GM18526 (cell line): ENCODE results near the gene OPHN1.

Experiments
- POLR2A ChIP-seq: IDR thresholded peaks from 3 replicates; pipeline ENCODE4 v1.6.1; 2011; ENCODE audit not compliant: insufficient read length; ENCODE audit errors: extremely low read depth

Gene OPHN1

DNA sequence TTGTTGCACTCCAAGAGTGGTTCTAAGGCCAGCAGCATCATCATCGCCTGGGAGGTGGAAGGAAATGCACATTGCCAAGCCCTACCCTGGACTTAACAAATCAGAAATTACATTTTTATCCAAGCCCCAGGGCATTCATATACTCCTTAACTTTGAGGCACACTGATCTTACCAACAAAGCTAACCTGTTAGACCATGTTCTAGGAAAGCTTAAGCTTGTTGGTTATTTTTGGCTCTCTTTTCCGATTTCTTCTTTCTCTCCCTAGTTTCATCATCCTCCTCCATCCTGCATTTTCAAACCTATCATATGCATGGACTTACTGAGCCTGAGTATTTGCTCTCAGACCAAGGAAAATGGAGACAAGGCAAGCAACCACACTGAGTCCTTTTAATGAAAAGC is 133.4 kb downstream of the OPHN1 start:
- TF ChIP-seq POLR2A = no peak

DNA sequence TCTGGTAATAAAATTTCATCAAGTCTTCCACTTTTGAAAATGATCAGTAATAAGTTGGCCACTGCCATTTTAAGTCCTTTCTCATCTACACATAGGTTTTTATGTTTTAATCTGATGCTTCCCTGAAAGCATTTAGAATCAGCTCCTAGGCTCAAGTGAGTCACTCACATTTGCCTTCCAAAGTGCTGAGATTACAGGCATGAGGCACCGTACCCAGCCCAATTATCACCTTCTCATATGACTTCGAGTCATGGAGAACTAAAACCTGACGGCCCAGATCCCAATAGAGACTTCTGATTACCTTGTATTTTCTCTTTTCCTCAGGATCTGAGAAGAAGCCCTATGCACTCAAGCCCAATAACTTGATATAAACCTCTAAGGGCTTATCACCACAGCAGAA is 140.8 kb downstream of the OPHN1 start:
- no peak for TF ChIP-seq POLR2A

DNA sequence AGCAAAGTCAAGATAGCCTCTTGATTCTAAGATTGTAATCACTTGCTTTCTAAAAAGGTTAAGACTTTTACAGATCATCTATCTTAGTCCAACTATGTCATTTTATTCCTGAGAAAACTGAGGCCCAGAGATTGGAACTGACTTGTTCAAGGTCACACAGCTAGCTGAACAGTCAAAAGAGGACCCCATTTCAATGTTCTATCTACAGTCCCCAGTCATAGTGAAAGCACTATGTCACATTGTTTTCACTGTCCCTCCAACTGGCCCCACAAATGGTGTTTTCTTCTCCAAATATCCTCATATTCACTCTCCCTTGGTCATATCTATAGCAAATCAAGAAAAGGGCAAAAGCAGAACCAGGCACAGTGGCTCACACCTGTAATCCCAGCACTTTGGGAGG is 145.2 kb downstream of the OPHN1 start:
- no peak for TF ChIP-seq POLR2A

DNA sequence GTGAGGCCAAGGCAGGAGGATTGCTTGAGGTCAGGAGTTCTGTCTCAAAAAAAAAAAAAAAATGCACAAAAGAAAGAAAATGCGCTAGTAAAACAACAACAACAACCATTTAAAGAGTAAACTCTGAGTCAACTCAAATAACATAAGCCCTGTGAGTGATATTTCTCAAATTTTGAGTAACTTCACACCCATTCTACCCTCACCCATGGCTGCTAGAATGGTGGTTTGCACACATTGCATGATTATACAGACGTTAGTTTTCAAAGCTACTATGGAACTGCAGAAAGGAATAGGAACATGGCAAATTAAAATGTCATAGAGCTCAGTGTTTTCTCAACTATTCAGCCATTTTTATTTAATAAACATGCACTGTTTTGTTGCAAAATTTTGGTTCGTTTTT is 145.9 kb downstream of the OPHN1 start:
- TF ChIP-seq POLR2A = no peak

DNA sequence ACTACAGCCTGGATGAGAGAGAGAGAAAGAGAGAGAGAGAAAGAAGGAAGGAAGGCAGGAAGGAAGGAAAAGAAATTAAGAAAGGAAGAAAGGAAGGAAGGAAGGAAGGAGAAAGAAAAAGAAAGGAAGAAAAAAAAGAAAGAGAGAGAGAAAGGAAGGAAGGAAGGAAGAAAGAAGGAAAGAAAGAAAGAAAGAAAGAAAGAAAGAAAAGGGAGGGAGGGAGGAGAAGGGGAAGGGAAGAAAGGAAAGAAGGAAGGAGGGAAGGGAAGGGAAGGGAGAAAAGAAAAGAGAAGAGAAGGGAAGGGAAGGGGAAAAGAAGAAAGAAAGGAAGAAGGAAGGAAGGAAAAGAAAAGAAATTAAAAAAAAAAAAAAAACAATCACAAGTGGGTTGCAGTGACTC is 146.3 kb downstream of the OPHN1 start:
- no peak for TF ChIP-seq POLR2A

DNA sequence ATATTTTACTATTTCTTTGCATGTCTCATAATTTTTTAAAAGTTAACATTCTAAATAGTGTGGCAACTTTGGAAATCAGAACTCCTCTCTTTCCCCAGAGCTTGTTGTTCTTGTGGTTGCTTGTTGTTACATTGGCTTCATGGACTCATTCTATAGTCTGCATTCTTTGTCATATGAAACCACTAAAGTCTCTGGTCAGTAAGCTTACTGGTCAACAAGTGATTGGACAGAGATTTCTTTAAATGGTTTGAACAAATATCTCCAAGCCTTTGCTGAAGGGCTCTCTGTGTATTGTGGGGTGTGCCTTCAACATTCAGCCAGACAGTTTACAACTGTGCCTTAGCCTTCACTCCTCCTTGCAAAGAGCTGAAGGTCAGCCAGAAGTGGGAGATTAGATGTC is 147.2 kb downstream of the OPHN1 start:
- TF ChIP-seq POLR2A = no peak

DNA sequence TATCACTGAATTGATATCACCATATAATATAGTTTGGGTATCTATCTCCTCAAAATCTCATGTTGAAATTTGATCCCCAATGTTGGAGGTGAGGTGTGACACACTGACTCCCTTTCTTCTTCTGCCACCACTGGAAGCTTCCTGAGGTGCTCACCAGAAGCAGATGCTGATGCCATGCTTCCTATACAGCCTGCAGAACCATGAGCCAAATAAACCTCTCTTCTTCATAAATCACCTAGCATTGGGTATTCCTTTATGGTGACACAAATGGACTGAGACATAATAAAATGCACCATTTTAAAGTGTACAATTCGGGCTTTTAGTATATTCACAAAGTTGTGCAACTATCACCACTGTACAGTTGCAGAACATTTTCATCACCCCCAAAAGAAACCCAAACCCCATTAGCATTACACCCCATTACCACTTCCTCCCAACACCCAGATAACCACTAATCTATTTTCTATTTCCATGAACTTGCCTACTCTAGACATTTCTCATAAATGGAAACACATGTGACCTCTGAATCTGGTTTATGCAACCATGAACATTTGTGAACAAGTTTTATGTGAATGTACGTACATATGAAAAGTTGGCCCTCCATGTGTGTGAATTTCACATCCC is 148.9 kb downstream of the OPHN1 start:
- no peak for TF ChIP-seq POLR2A

DNA sequence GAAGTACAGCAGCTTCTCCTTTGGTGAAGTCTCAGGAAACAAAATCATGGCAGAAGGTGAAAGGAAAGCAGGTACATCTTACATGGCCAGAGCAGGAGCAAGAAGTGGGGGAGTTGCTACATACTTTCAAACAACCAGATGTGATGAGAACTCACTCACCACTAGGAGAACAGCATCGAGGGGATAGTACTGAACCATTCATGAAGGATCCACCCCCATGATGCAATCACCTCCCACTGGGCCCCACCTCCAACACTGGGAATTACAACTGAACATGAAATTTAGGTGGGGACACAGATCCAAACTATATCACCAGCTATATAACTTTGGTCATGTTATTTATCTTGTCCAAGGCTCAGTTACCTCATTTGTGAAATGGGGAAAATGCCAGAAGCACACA is 159.4 kb downstream of the OPHN1 start:
- no peak for TF ChIP-seq POLR2A

DNA sequence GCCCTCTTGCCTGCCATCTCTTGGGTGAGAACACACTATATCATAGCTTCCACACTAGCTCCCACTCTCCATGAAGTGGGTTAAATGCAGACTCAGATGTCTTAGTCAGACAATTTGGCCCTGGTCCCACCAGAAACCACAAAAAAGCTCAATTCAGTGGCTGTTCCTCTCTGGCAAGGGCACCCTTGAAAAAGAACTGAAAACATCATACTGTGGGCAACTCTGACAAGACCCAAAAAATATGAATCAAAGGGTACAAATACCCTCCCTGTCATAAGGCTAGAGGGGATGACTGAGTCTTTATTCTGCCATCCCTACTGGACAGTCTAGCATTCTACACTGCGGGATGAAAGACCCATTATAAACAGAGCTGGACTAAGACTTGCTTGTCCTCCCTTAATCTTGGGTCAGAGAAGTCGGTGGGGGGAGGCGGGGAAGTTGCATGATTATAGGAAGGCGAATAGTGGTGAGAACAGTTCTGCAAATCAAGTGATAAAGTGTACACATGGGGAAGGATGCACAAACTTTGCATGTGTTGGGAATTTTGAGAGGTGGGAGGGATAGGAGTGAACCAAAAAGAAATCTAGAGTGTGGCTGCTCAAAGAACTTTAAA is 172.1 kb downstream of the OPHN1 start:
- TF ChIP-seq POLR2A = no peak

DNA sequence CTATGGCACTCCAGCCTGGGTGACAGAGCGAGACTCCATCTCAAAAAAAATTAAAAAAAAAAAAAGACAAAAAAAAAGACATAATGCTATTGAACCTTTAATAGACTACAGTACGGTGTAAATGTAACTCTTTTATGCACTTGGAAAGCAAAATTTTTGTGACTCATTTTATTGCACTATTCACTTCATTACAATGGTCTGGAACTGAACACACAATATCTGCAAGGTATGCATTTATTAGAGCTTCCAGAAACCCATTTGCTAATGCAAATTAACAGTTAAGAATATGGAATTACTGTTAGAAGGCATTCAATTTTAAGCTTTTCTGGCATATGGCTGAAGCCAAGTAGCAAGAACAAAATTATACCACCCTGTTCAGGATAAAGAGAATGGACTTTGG is 176.3 kb downstream of the OPHN1 start:
- TF ChIP-seq POLR2A = no peak

DNA sequence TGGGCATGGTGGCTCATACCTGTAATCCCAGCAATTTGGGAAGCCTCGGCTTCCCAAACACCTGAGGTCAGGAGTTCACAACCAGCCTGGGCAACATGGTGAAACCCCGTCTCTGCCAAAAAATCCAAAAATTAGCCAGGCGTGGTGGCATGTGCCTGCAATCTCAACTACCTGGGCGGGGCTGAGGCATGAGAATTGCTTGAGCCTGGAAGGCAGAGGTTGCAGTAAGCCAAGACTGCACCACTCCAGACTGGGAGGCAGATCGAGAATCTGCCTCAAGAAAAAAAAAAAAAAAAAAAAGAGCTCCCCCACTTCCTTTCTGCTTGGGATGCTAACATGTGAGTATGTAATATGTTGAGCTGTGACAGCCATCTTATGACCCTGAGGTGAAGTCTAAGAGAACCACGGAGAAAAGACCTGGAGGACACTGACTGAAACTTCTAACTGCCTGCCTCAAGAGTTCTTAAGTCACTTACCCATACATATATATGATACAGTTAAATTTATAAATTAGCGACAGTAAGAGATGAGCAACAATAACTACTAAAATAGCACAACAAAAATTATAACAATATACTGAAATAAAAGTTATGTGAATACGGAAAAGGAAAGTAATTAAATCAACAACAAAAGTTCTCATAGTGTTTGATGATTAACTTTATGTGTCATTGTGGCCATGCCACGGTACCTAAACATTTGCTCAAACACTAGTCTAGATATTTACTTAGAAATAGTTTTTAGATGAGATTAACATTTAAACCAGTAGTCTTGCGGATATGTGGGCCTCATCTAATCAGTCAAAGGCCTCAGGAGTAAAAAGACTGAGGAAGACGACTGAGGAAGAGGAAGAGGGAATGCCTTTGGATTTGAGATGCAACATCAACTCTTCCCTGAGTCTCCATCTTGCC is 178.3 kb downstream of the OPHN1 start:
- no peak for TF ChIP-seq POLR2A

DNA sequence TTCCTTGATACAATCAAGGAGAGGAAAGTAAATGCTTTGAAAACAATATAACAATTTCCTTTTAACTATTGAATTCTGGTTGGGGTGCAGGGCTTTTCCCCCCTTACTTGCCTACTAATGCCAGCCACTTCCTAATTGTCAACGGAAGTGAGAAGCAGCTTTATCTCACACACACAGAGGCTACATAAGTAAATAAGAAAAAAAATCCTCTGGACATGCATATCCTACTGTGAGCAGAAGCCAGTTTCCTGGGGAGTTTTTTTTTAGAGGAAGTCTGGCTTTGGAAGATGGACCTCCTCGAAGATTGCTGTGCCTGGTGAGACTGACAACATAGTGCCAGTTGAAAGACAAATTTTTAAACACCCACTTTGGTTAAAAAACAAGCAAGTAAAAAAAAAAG is 180.6 kb downstream of the OPHN1 start:
- TF ChIP-seq POLR2A = no peak

DNA sequence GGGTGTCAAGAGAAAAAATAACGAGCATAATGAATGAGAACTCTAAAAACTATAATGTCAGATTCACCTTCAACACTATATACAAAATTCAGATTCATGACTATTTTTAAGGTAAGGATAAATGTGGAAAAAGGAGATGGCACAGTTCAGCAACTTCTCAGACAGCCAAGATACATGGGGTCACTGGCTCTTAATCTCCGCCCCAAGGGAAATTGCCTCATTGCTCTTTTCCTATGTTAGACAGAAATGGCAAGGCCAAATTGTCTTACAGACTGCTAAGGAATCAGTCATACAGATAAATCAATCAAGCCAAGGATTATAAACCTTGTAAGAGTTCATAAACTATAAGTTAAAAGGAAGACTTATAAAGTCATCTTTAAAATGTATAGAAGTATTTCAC is 183.4 kb downstream of the OPHN1 start:
- no peak for TF ChIP-seq POLR2A

DNA sequence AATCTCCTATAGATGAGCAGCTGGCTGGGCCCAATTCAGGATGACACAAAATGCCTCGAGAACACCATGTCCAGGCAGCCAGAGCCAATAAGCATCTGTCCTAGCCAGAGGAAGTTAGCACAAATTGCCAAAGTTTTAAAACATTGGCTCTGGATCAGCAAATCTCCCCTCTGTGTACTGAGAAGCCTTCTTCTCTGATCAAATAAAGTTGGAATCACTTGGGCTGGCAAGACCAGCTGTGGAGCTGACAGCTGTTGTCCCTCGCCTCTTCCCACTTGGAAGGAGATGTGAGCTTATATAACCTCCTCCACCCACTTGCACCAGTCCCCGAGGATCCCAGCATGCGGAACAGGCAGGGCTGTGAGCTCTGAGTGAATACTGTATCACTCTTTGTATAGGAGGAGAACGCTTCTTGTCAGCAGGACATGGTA is 183.9 kb downstream of the OPHN1 start:
- no peak for TF ChIP-seq POLR2A

DNA sequence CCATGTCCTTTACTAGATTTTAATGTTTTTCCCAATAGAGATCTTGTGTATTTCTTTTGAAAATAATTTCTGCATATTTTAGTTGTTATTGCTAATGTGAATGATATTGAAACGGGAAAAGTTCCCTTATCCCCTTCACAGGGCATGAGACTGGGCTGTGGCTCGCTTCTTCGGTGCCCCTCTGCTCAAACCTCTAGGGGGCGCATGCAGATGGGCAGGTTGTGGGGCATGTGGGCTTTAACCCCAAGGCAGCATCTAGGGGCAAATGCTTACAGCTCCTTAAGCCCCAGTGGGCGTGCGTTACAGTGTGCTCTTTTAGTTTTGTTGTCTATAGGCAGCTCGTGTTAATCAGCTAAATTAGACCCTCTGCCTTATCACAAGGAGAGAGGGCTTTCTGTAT is 194.7 kb downstream of the OPHN1 start:
- TF ChIP-seq POLR2A = no peak
